Measurements from ENCODE around the gene HIPK2.

GRCh38 chr7:139583826-139584553 is 193.8 kb downstream of the HIPK2 start:
- TF ChIP-seq CTCF (IDR thresholded peaks at IDR 0.05) (no peak), POLR2A (IDR thresholded peaks at IDR 0.05) (no peak), POLR2AphosphoS5 (IDR thresholded peaks at IDR 0.05) (no peak), EP300 (IDR thresholded peaks at IDR 0.05) (no peak)

Data from stomach (tissue), 4 donors.